Keratinocyte (primary cell): Measurements from ENCODE around the gene RNMT. TPM values are rescaled to one million over a fixed set of nuclear protein-coding genes. Genes with fewer than 3 reads are reported as not detected.

Source experiments
- DNase-seq: peaks from one replicate; pipeline ENCODE4 v3.0.0-alpha.2; 2011; ENCODE audit warnings: low read depth, missing footprints, low spot score
- FAIRE-seq: peaks from 2 replicates; lab custom pipeline; 2011; peaks lifted over from hg19 to GRCh38; lab: Jason Lieb, UNC
- H2AFZ ChIP-seq: 2 replicates; pipeline ENCODE4 v1.6.0; 2012; ENCODE audit warnings: low read length, control low read depth, inconsistent platforms; ENCODE audit not compliant: control insufficient read depth
- H3K27ac ChIP-seq: 2 replicates; pipeline ENCODE4 v1.5.1; 2011; ENCODE audit warnings: low read length; ENCODE audit not compliant: control insufficient read depth, insufficient read depth
- H3K27me3 ChIP-seq: 3 replicates; pipeline ENCODE4 v1.6.0; 2011; ENCODE audit warnings: low read length; ENCODE audit not compliant: control insufficient read depth, insufficient read depth; ENCODE audit errors: extremely low read depth
- H3K36me3 ChIP-seq, 2 experiments: 2 replicates in 1 of 2; 3 replicates in 1 of 2; pipeline ENCODE4 v1.5.1; 2011; ENCODE audit warnings: low read length in 2 of 2, mild to moderate bottlenecking in 1 of 2; ENCODE audit not compliant: control insufficient read depth in 2 of 2, insufficient read depth in 2 of 2; ENCODE audit errors: extremely low read depth in 1 of 2
- H3K4me1 ChIP-seq: 3 replicates; pipeline ENCODE4 v1.5.1; 2011; ENCODE audit warnings: low read length; ENCODE audit not compliant: control insufficient read depth, insufficient read depth; ENCODE audit errors: extremely low read depth
- H3K4me2 ChIP-seq: 3 replicates; pipeline ENCODE4 v1.6.0; 2011; ENCODE audit warnings: low read depth, low read length; ENCODE audit not compliant: control insufficient read depth, insufficient read depth; ENCODE audit errors: extremely low read depth
- H3K4me3 ChIP-seq, 3 experiments: fragments of 200-600 bp in 1 of 3; sonication (generic) in 1 of 3; 2 replicates in 2 of 3; 3 replicates in 1 of 3; pipeline ENCODE4 v1.5.1; 2011 to 2016; ENCODE audit warnings: low read length in 3 of 3, mild to moderate bottlenecking in 3 of 3, control low read depth in 2 of 3, inconsistent platforms in 1 of 3, low read depth in 1 of 3, mixed read lengths in 1 of 3, mixed run types in 1 of 3, moderate library complexity in 1 of 3; ENCODE audit not compliant: control insufficient read depth in 2 of 3, insufficient read depth in 2 of 3; ENCODE audit errors: extremely low read depth in 1 of 3
- H3K79me2 ChIP-seq: 2 replicates; pipeline ENCODE4 v1.6.0; 2012; ENCODE audit warnings: low read length; ENCODE audit not compliant: control insufficient read depth, insufficient read depth
- H3K9ac ChIP-seq: 3 replicates; pipeline ENCODE4 v1.6.0; 2011; ENCODE audit warnings: low read length; ENCODE audit not compliant: control insufficient read depth, insufficient read depth; ENCODE audit errors: extremely low read depth
- H3K9me1 ChIP-seq: 3 replicates; pipeline ENCODE4 v1.6.0; 2011; ENCODE audit warnings: low read length; ENCODE audit not compliant: control insufficient read depth, insufficient read depth; ENCODE audit errors: extremely low read depth
- H3K9me3 ChIP-seq: 2 replicates; pipeline ENCODE4 v1.5.1; 2012; ENCODE audit warnings: low read depth, low read length; ENCODE audit not compliant: control insufficient read depth
- H4K20me1 ChIP-seq: 3 replicates; pipeline ENCODE4 v1.6.0; 2011; ENCODE audit warnings: low read length; ENCODE audit not compliant: control insufficient read depth, insufficient read depth; ENCODE audit errors: extremely low read depth
- CTCF ChIP-seq, 3 experiments: IDR thresholded peaks in 1 of 3; conservative IDR thresholded peaks in 1 of 3; optimal IDR thresholded peaks in 1 of 3; 2 replicates in 2 of 3; 3 replicates in 1 of 3; pipeline versions ENCODE3 to v1.5.1; 2011; ENCODE audit warnings: low read length in 3 of 3, mild to moderate bottlenecking in 3 of 3, moderate library complexity in 2 of 3, control low read depth in 1 of 3, inconsistent platforms in 1 of 3; ENCODE audit not compliant: insufficient read depth in 2 of 3; ENCODE audit errors: extremely low read depth in 1 of 3
- EZH2 ChIP-seq: IDR thresholded peaks from one replicate; pipeline ENCODE4 v1.6.1; 2012; ENCODE audit warnings: inconsistent platforms, mild to moderate bottlenecking, low read length, moderate library complexity
- dilution Hi-C: fragments of 300-500 bp; cut with MboI; formaldehyde crosslinking; loops from one replicate; pipeline ENCODE4 v1.7.0; 2020; ENCODE audit warnings: low sequenced_read_pairs; ENCODE audit not compliant: extremely low pct_ligation_motif_present
- polyA plus RNA-seq, 5 experiments: library from polyadenylated mRNA; depleted of rRNA in 3 of 5; stranded (reverse) in 3 of 5; stranded (forward) in 1 of 5; unstranded in 1 of 5; fragments of >200 nt; gene quantifications; 1 replicate in 1 of 5; 2 replicates in 3 of 5; 3 replicates in 1 of 5; pipeline versions ENCODE4 v1.2.1 to v1.2.3, GENCODE V29; 2011 to 2012; ENCODE audit warnings: missing spikeins in 2 of 5, low read depth in 1 of 5, low replicate concordance in 1 of 5

The RNMT gene
- polyA plus RNA-seq, 1 donor (not counting 4 experiments of a cell fraction or from before 2014, with no cell fraction given) = 22.6 TPM

GRCh38 chr18:13712400-13713131 lies 13.9 kb upstream of the RNMT start:
- no peak overlapping the region for H3K27ac ChIP-seq
- H3K27me3 ChIP-seq = no peaks in the 10 kb centered on the region
- H3K4me3 ChIP-seq = no peak overlapping the region
- FAIRE-seq (no peak), DNase-seq (no peak)
- H3K9me3 ChIP-seq = no peaks in the 10 kb centered on the region
- H3K36me3 ChIP-seq = no peaks in the 10 kb centered on the region
- H4K20me1 ChIP-seq = no peaks in the 10 kb centered on the region
- no peak overlapping the region for H3K9ac ChIP-seq
- no peak overlapping the region for H2AFZ ChIP-seq
- H3K79me2 ChIP-seq = peaks cover 96% of the 10 kb centered on the region
- dilution Hi-C loops = no loop called here
- no peaks in the 10 kb centered on the region for H3K9me1 ChIP-seq
- TF ChIP-seq CTCF (optimal IDR thresholded peaks at IDR 0.05 in 1 of 3, IDR thresholded peaks at IDR 0.05 in 1 of 3, conservative IDR thresholded peaks at IDR 0.05 in 1 of 3; ENCODE audit: extremely low read depth in 1 of 3, insufficient read depth in 2 of 3, low read length in 3 of 3) = no peak
- no peak for TF ChIP-seq EZH2
- H3K4me1 ChIP-seq = peaks cover 4% of the 10 kb centered on the region
- no peak overlapping the region for H3K4me2 ChIP-seq

GRCh38 chr18:13713455-13714055 lies 12.9 kb upstream of the RNMT start:
- no peaks in the 10 kb centered on the region for H3K9me3 ChIP-seq
- H4K20me1 ChIP-seq = no peaks in the 10 kb centered on the region
- dilution Hi-C loops = no loop called here
- H3K9me1 ChIP-seq = no peaks in the 10 kb centered on the region
- DNase-seq (no peak), FAIRE-seq (no peak)
- H3K27ac ChIP-seq = no peak overlapping the region
- peaks cover 95% of the 10 kb centered on the region for H3K79me2 ChIP-seq
- TF ChIP-seq CTCF (optimal IDR thresholded peaks at IDR 0.05 in 1 of 3, IDR thresholded peaks at IDR 0.05 in 1 of 3, conservative IDR thresholded peaks at IDR 0.05 in 1 of 3; ENCODE audit: extremely low read depth in 1 of 3, insufficient read depth in 2 of 3, low read length in 3 of 3) (no peak), EZH2 (no peak)
- no peaks in the 10 kb centered on the region for H3K36me3 ChIP-seq
- no peaks in the 10 kb centered on the region for H3K27me3 ChIP-seq
- peaks cover 4% of the 10 kb centered on the region for H3K4me1 ChIP-seq
- H3K4me3 ChIP-seq = no peak overlapping the region
- H2AFZ ChIP-seq = no peak overlapping the region
- no peak overlapping the region for H3K9ac ChIP-seq
- H3K4me2 ChIP-seq = no peak overlapping the region
